C4-2B (cell line): ENCODE measurements around the gene MKLN1.

ENCODE experiments used
- ZFX ChIP-seq: fragments of 450-650 bp; IDR thresholded peaks from 2 replicates; pipeline ENCODE4 v1.6.1; 2017
- TF ChIP-seq, protein P1 (sequence below): fragments of 450-650 bp; conservative IDR thresholded peaks from 2 replicates; pipeline ENCODE4 v1.5.1; 2017; ENCODE audit warnings: mild to moderate bottlenecking

DNA sequence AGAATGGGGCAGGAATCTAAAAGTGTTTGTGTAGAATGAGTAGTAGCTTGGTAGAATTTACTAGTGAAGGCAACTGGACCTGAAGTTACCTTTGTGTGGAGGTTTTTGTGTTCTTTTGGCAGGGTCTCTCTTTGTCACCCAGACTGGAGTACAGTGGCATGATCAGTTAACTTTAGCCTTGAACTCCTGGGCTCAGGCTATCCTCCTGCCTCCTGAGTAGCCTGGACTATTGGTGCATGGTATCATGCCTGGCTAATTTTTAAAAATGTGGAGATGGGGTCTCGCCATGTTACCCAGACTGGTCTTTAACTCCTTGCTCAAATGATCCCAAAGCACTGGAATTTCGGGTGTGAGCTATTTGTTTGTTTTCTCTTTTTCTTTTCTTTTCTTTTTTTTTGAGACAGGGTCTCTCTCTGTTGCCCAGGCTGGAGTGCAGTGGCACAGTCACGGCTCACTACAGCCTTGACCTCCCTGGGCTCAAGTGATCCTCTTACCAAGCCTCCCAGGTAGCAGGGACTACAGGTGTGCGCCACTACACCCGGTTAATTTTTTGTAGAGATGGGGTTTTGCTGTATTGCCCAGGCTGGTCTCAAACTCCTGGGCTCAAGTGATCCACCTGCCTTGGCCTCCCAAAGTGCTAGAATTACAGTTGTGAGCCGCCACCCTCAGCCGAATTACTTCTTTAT lies 76.7 kb downstream of the MKLN1 start:
- TF ChIP-seq, protein P1, sequence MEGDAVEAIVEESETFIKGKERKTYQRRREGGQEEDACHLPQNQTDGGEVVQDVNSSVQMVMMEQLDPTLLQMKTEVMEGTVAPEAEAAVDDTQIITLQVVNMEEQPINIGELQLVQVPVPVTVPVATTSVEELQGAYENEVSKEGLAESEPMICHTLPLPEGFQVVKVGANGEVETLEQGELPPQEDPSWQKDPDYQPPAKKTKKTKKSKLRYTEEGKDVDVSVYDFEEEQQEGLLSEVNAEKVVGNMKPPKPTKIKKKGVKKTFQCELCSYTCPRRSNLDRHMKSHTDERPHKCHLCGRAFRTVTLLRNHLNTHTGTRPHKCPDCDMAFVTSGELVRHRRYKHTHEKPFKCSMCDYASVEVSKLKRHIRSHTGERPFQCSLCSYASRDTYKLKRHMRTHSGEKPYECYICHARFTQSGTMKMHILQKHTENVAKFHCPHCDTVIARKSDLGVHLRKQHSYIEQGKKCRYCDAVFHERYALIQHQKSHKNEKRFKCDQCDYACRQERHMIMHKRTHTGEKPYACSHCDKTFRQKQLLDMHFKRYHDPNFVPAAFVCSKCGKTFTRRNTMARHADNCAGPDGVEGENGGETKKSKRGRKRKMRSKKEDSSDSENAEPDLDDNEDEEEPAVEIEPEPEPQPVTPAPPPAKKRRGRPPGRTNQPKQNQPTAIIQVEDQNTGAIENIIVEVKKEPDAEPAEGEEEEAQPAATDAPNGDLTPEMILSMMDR: no peak
- TF ChIP-seq ZFX: no peak
